T-cell (primary cell): Measurements from ENCODE around the gene POLR3A. TPM values are rescaled to one million over a fixed set of nuclear protein-coding genes. Genes with fewer than 3 reads are reported as not detected.

Experiments
- ATAC-seq, 4 experiments: fragments of 200-7000 bp in 3 of 4; fragments of 150-1000 bp in 1 of 4; cut with Tn5 transposase; replicated peaks in 1 of 4; 1 replicate in 3 of 4; 2 replicates in 1 of 4; pipeline ENCODE4 v1.10.0; 2021; ENCODE audit warnings: moderate library complexity in 3 of 4, mild to moderate bottlenecking in 2 of 4, moderate number of reproducible peaks in 1 of 4
- CTCF ChIA-PET, 2 donors: fragments of 300-600 bp; sonication (Branson Sonifier 250); formaldehyde crosslinking; loops; one replicate each; lab custom pipeline; 2022; ENCODE audit warnings: antibody characterized with exemption in 2 of 2; lab: Charles Lee
- POLR2A ChIA-PET, 2 donors: fragments of 300-600 bp; sonication (Branson Sonifier 250); formaldehyde crosslinking; loops; one replicate each; lab custom pipeline; 2022; ENCODE audit warnings: antibody characterized with exemption in 2 of 2; lab: Charles Lee
- DNase-seq, 35 experiments: peaks; one replicate each; pipeline versions ENCODE4 v3.0.0 to v3.0.0-alpha.2; 2013 to 2023
- H3K27ac ChIP-seq: one replicate; pipeline ENCODE4 v1.5.1; 2013; ENCODE audit warnings: low read length
- H3K27me3 ChIP-seq, 2 experiments: replicated peaks in 1 of 2; 1 replicate in 1 of 2; 2 replicates in 1 of 2; pipeline versions ENCODE4 v1.6.1 to v1.7.0; 2013; ENCODE audit warnings: low read length in 1 of 2, mixed read lengths in 1 of 2; ENCODE audit not compliant: control insufficient read depth in 2 of 2, insufficient read depth in 2 of 2; ENCODE audit errors: extremely low read depth in 1 of 2
- H3K36me3 ChIP-seq, 2 donors: 1 replicate in 1 of 2; 2 replicates in 1 of 2; pipeline versions ENCODE4 v1.6.1 to v1.7.0; 2013; ENCODE audit warnings: low read length in 1 of 2; ENCODE audit not compliant: control insufficient read depth in 2 of 2, insufficient read depth in 1 of 2; ENCODE audit errors: extremely low read depth in 1 of 2
- H3K4me1 ChIP-seq, 2 experiments: 1 replicate in 1 of 2; 2 replicates in 1 of 2; pipeline versions ENCODE4 v1.6.1 to v1.7.0; 2013; ENCODE audit warnings: low read length in 2 of 2, mixed read lengths in 1 of 2; ENCODE audit not compliant: insufficient read depth in 2 of 2, control insufficient read depth in 1 of 2; ENCODE audit errors: extremely low read depth in 1 of 2
- H3K4me3 ChIP-seq, 2 donors: 1 replicate in 1 of 2; 2 replicates in 1 of 2; pipeline versions ENCODE4 v1.5.1 to v1.7.0; 2013; ENCODE audit warnings: mild to moderate bottlenecking in 2 of 2, low read length in 1 of 2, moderate library complexity in 1 of 2; ENCODE audit not compliant: control insufficient read depth in 1 of 2; ENCODE audit errors: extremely low read depth in 1 of 2
- H3K9me3 ChIP-seq: 2 replicates; pipeline ENCODE4 v1.7.0; 2013
- H3K27ac Mint-ChIP-seq, 2 donors: one replicate each; pipeline ENCODE4 v1.8.0; 2020 to 2021; ENCODE audit warnings: mild to moderate bottlenecking in 2 of 2, mixed read lengths in 2 of 2
- H3K27me3 Mint-ChIP-seq, 2 donors: one replicate each; pipeline ENCODE4 v1.8.0; 2021 to 2022; ENCODE audit warnings: mixed read lengths in 2 of 2
- H3K36me3 Mint-ChIP-seq: one replicate; pipeline ENCODE4 v1.8.0; 2021; ENCODE audit warnings: mixed read lengths
- H3K4me1 Mint-ChIP-seq, 3 donors: one replicate each; pipeline ENCODE4 v1.8.0; 2020 to 2022; ENCODE audit warnings: mixed read lengths in 3 of 3, mild to moderate bottlenecking in 1 of 3
- H3K4me3 Mint-ChIP-seq, 3 donors: one replicate each; pipeline ENCODE4 v1.8.0; 2020 to 2022; ENCODE audit warnings: mild to moderate bottlenecking in 3 of 3, mixed read lengths in 3 of 3, moderate library complexity in 3 of 3
- H3K9me3 Mint-ChIP-seq, 3 donors: one replicate each; pipeline ENCODE4 v1.8.0; 2020 to 2022; ENCODE audit warnings: mixed read lengths in 3 of 3
- WGBS: methylation state at CpG from one replicate; pipeline ENCODE4 v1.1.5; 2013; ENCODE audit warnings: missing lambda C conversion rate; ENCODE audit not compliant: insufficient coverage; 5-methylcytosine and 5-hydroxymethylcytosine counted together
- total RNA-seq, 35 experiments: library from RNA in 6 of 35; stranded (reverse) in 6 of 35; fragments of 120-200 nt in 1 of 35; gene quantifications; one replicate each; pipeline versions ENCODE4 v1.2.1 to v1.2.4 and lab custom pipeline; 2013 to 2026

POLR3A gene
- total RNA-seq, 5 donors from 2014 or later (not counting 1 experiment from before 2014, with no cell fraction given) = 14.5 to 16.9 (median 16.5) TPM

- CTCF ChIA-PET = no interaction called here
- ATAC-seq (peak in 3 of 4 experiments; percentile 59 to 72 (median 61)), DNase-seq (peak in 11 of 35 experiments; percentile 1 to 26 (median 5))
- Mint-ChIP-seq H3K4me1 (peaks cover 7 to 16% (median 15%) of the 10 kb centered on the region in 3 donors), H3K4me3 (peak overlapping the region; percentile 57 to 67 (median 67)), H3K27ac (no peak overlapping the region), H3K27me3 (peaks cover 45 to 56% of the 10 kb centered on the region in 2 donors), H3K36me3 (no peaks in the 10 kb centered on the region), H3K9me3 (no peaks in the 10 kb centered on the region)
- peak overlapping the region; percentile 37 to 73 for H3K4me3 ChIP-seq
- POLR2A ChIA-PET = no interaction called here
- H3K4me1 ChIP-seq = peaks cover 3 to 18% of the 10 kb centered on the region in 2 experiments
- WGBS = 4% methylated on average over 73 of the region's 73 CpGs
- no peaks in the 10 kb centered on the region for H3K9me3 ChIP-seq
- no peak overlapping the region for H3K27ac ChIP-seq
- H3K36me3 ChIP-seq = no peaks in the 10 kb centered on the region
- H3K27me3 ChIP-seq = peaks cover 7 to 41% of the 10 kb centered on the region in 2 experiments
Observed at GRCh38 chr10:77925795-77926565, 103.3 kb downstream of the POLR3A start.

GRCh38 chr10:77925410-77925794, 103.9 kb downstream of the POLR3A start:
- CTCF ChIA-PET = no interaction called here
- Histone ChIP-seq H3K9me3 (no peaks in the 10 kb centered on the region), H3K4me1 (peaks cover 3 to 18% of the 10 kb centered on the region in 2 experiments), H3K27ac (no peak overlapping the region), H3K36me3 (no peaks in the 10 kb centered on the region), H3K4me3 (peak overlapping the region in 1 of 2 donors; percentile 73), H3K27me3 (peaks cover 7 to 41% of the 10 kb centered on the region in 2 experiments)
- H3K36me3 Mint-ChIP-seq = no peaks in the 10 kb centered on the region
- no peak for DNase-seq
- POLR2A ChIA-PET = no interaction called here
- no peak for ATAC-seq
- H3K4me1 Mint-ChIP-seq = peaks cover 7 to 16% (median 15%) of the 10 kb centered on the region in 3 donors
- peak overlapping the region in 1 of 2 donors; percentile 15 for H3K27ac Mint-ChIP-seq
- no peaks in the 10 kb centered on the region for H3K9me3 Mint-ChIP-seq
- peak overlapping the region; percentile 57 to 67 (median 67) for H3K4me3 Mint-ChIP-seq
- WGBS = 55% methylated on average over 7 of the region's 7 CpGs
- peaks cover 48 to 60% of the 10 kb centered on the region in 2 donors for H3K27me3 Mint-ChIP-seq

GRCh38 chr10:77922566-77923179, 106.6 kb downstream of the POLR3A start:
- no peak for DNase-seq
- H3K27me3 Mint-ChIP-seq = peaks cover 36 to 50% of the 10 kb centered on the region in 2 donors
- CTCF ChIA-PET = no interaction called here

GRCh38 chr10:77922055-77922454, 107.3 kb downstream of the POLR3A start:
- Mint-ChIP-seq H3K9me3 (no peaks in the 10 kb centered on the region), H3K36me3 (no peaks in the 10 kb centered on the region), H3K27ac (no peak overlapping the region), H3K27me3 (peaks cover 31 to 48% of the 10 kb centered on the region in 2 donors), H3K4me1 (peaks cover 7 to 9% (median 7%) of the 10 kb centered on the region in 3 donors), H3K4me3 (no peak overlapping the region)
- no peak overlapping the region for H3K4me3 ChIP-seq
- 100% methylated on average over 4 of the region's 5 CpGs for WGBS
- no peak for ATAC-seq
- H3K9me3 ChIP-seq = no peaks in the 10 kb centered on the region
- peaks cover 3 to 12% of the 10 kb centered on the region in 2 experiments for H3K4me1 ChIP-seq
- DNase-seq = no peak
- H3K27me3 ChIP-seq = peaks cover 3 to 24% of the 10 kb centered on the region in 2 experiments
- H3K27ac ChIP-seq = no peak overlapping the region
- POLR2A ChIA-PET = no interaction called here
- no peaks in the 10 kb centered on the region for H3K36me3 ChIP-seq
- CTCF ChIA-PET = no interaction called here

More at GRCh38 chr10:77922566-77923179, 106.6 kb downstream of the POLR3A start:
- Histone ChIP-seq H3K36me3 (no peaks in the 10 kb centered on the region), H3K4me3 (no peak overlapping the region), H3K27me3 (peaks cover 3 to 30% of the 10 kb centered on the region in 2 experiments), H3K4me1 (peaks cover 3 to 18% of the 10 kb centered on the region in 2 experiments), H3K27ac (no peak overlapping the region), H3K9me3 (no peaks in the 10 kb centered on the region)
- Mint-ChIP-seq H3K27ac (no peak overlapping the region), H3K9me3 (no peaks in the 10 kb centered on the region), H3K4me1 (peaks cover 7 to 14% (median 12%) of the 10 kb centered on the region in 3 donors), H3K4me3 (no peak overlapping the region), H3K36me3 (no peaks in the 10 kb centered on the region)
- no peak for ATAC-seq
- WGBS = 68% methylated on average over 2 of the region's 8 CpGs
- POLR2A ChIA-PET = no interaction called here

GRCh38 chr10:77921395-77921794, 107.9 kb downstream of the POLR3A start:
- Mint-ChIP-seq H3K36me3 (no peaks in the 10 kb centered on the region), H3K4me3 (no peak overlapping the region), H3K4me1 (peaks cover 7 to 9% (median 7%) of the 10 kb centered on the region in 3 donors), H3K9me3 (no peaks in the 10 kb centered on the region), H3K27me3 (peaks cover 31 to 50% of the 10 kb centered on the region in 2 donors), H3K27ac (no peak overlapping the region)
- ATAC-seq (no peak), DNase-seq (no peak)
- ChIA-PET POLR2A (interaction anchor here in 1 of 2 donors (0.6 kb wide), 1 partner anchor 9 kb away, joined by 3 read pairs; no protein-coding TSS in a partner anchor), CTCF (no interaction called here)
- Histone ChIP-seq H3K4me3 (no peak overlapping the region), H3K4me1 (peaks cover 3 to 11% of the 10 kb centered on the region in 2 experiments), H3K9me3 (no peaks in the 10 kb centered on the region), H3K27ac (no peak overlapping the region), H3K27me3 (peaks cover 3 to 24% of the 10 kb centered on the region in 2 experiments), H3K36me3 (no peaks in the 10 kb centered on the region)
- no CpG with 5 or more reads among the region's 7 CpGs for WGBS

GRCh38 chr10:77920495-77920894, 108.8 kb downstream of the POLR3A start:
- no peaks in the 10 kb centered on the region for H3K36me3 Mint-ChIP-seq
- Histone ChIP-seq H3K36me3 (no peaks in the 10 kb centered on the region), H3K4me1 (peaks cover 0 to 4% of the 10 kb centered on the region in 2 experiments), H3K27me3 (peaks cover 3 to 17% of the 10 kb centered on the region in 2 experiments), H3K27ac (no peak overlapping the region), H3K4me3 (no peak overlapping the region), H3K9me3 (no peaks in the 10 kb centered on the region)
- WGBS = 20% methylated on average over 1 of the region's 4 CpGs
- H3K4me1 Mint-ChIP-seq = peaks cover 5 to 8% (median 6%) of the 10 kb centered on the region in 3 donors
- H3K4me3 Mint-ChIP-seq = no peak overlapping the region
- H3K27me3 Mint-ChIP-seq = peaks cover 31 to 48% of the 10 kb centered on the region in 2 donors
- ChIA-PET CTCF (no interaction called here), POLR2A (interaction anchor here in 1 of 2 donors (0.6 kb wide), 1 partner anchor 10 kb away, joined by 3 read pairs; no protein-coding TSS in a partner anchor)
- H3K27ac Mint-ChIP-seq = no peak overlapping the region
- no peak for DNase-seq
- H3K9me3 Mint-ChIP-seq = no peaks in the 10 kb centered on the region
- no peak for ATAC-seq
